CD4-positive, CD25-positive, alpha-beta regulatory T cell (primary cell): ENCODE data around the gene EMC8. TPM values are rescaled to one million over a fixed set of nuclear protein-coding genes. Genes with fewer than 3 reads are reported as not detected.

Source experiments
- ATAC-seq, 2 donors: fragments of 150-1000 bp; cut with Tn5 transposase; one replicate each; pipeline ENCODE4 v1.10.0; 2021; ENCODE audit warnings: low read depth in 2 of 2, moderate number of reproducible peaks in 2 of 2, moderate library complexity in 1 of 2
- DNase-seq, 3 donors: peaks; one replicate each; pipeline versions ENCODE4 v3.0.0 to v3.0.0-alpha.2; 2012 to 2022; ENCODE audit warnings: mixed read lengths in 1 of 3
- H3K27ac ChIP-seq: one replicate; pipeline ENCODE4 v1.7.0; 2013; ENCODE audit warnings: mild to moderate bottlenecking, low read length; ENCODE audit not compliant: insufficient read depth, poor library complexity, severe bottlenecking
- H3K27me3 ChIP-seq: one replicate; pipeline ENCODE4 v1.7.0; 2013; ENCODE audit warnings: low read length; ENCODE audit not compliant: control insufficient read depth, insufficient read depth
- H3K36me3 ChIP-seq: one replicate; pipeline ENCODE4 v1.7.0; 2013; ENCODE audit warnings: mild to moderate bottlenecking, low read length, moderate library complexity; ENCODE audit not compliant: control insufficient read depth, insufficient read depth
- H3K4me1 ChIP-seq: 2 replicates; pipeline ENCODE4 v1.7.0; 2013; ENCODE audit warnings: mild to moderate bottlenecking, low read length; ENCODE audit not compliant: insufficient read depth, control insufficient read depth, poor library complexity, severe bottlenecking
- H3K4me3 ChIP-seq: one replicate; pipeline ENCODE4 v1.7.0; 2013; ENCODE audit warnings: low read depth, mild to moderate bottlenecking, low read length, moderate library complexity
- H3K9me3 ChIP-seq, 2 experiments: 1 replicate in 1 of 2; 2 replicates in 1 of 2; pipeline ENCODE4 v1.7.0; 2013; ENCODE audit warnings: low read length in 2 of 2, mild to moderate bottlenecking in 1 of 2, moderate library complexity in 1 of 2; ENCODE audit not compliant: control insufficient read depth in 2 of 2
- H3K27ac Mint-ChIP-seq, 3 donors: one replicate each; pipeline ENCODE4 v1.8.0; 2020 to 2022; ENCODE audit warnings: mild to moderate bottlenecking in 3 of 3, mixed read lengths in 3 of 3, moderate library complexity in 2 of 3
- H3K27me3 Mint-ChIP-seq: one replicate; pipeline ENCODE4 v1.8.0; 2022; ENCODE audit warnings: mild to moderate bottlenecking, mixed read lengths
- H3K36me3 Mint-ChIP-seq: one replicate; pipeline ENCODE4 v1.8.0; 2020; ENCODE audit warnings: mixed read lengths
- H3K4me1 Mint-ChIP-seq, 4 donors: one replicate each; pipeline ENCODE4 v1.8.0; 2020 to 2022; ENCODE audit warnings: mixed read lengths in 4 of 4, mild to moderate bottlenecking in 1 of 4
- H3K4me3 Mint-ChIP-seq, 4 donors: one replicate each; pipeline ENCODE4 v1.8.0; 2020 to 2022; ENCODE audit warnings: mild to moderate bottlenecking in 4 of 4, mixed read lengths in 4 of 4, moderate library complexity in 3 of 4
- H3K9me3 Mint-ChIP-seq, 7 donors: one replicate each; pipeline ENCODE4 v1.8.0; 2020 to 2022; ENCODE audit warnings: mixed read lengths in 7 of 7, mild to moderate bottlenecking in 3 of 7, moderate library complexity in 2 of 7
- polyA plus RNA-seq, 4 donors: library from polyadenylated mRNA; unstranded; fragments of 300-500 nt; fragmentation: Illumina TruSeq; gene quantifications; one replicate each; pipeline ENCODE4 v1.2.3, GENCODE V29; 2021
- total RNA-seq: library from RNA; stranded (reverse); gene quantifications from one replicate; pipeline ENCODE4 v1.2.3, GENCODE V29; 2022

The EMC8 gene
- total and polyA plus RNA-seq, 5 donors from 2014 or later = 23.7 to 36.9 (median 28.8) TPM

DNA sequence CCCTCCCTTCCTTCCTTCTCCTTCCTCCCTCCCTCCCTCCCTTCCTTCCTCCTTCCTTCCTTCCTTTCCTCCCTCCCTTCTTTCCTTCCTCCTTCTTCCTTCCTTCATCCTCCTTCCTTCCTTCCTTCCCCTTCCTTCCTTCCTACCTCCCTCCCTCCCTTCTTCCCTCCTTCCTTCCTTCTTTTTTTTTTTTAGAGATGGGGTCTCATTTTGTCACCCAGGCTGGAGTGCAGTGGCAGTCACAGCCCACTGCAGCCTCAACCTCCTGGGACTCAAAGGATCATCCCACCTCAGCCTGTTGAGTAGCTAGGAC, 44.8 kb upstream of the EMC8 start:
- Histone ChIP-seq H3K4me1 (no peaks in the 10 kb centered on the region), H3K27ac (no peak overlapping the region), H3K4me3 (no peak overlapping the region), H3K27me3 (no peaks in the 10 kb centered on the region), H3K9me3 (no peaks in the 10 kb centered on the region), H3K36me3 (no peaks in the 10 kb centered on the region)
- no peaks in the 10 kb centered on the region for H3K4me1 Mint-ChIP-seq
- H3K27me3 Mint-ChIP-seq = peaks cover 16% of the 10 kb centered on the region
- DNase-seq (no peak), ATAC-seq (no peak)
- peaks cover 0 to 2% (median 0%) of the 10 kb centered on the region in 7 donors for H3K9me3 Mint-ChIP-seq
- H3K4me3 Mint-ChIP-seq = no peak overlapping the region
- no peaks in the 10 kb centered on the region for H3K36me3 Mint-ChIP-seq
- no peak overlapping the region for H3K27ac Mint-ChIP-seq

GRCh38 chr16:85843471-85844168, 44.3 kb upstream of the EMC8 start:
- H3K27ac Mint-ChIP-seq = no peak overlapping the region
- peaks cover 19% of the 10 kb centered on the region for H3K27me3 Mint-ChIP-seq
- Histone ChIP-seq H3K27me3 (no peaks in the 10 kb centered on the region), H3K4me1 (no peaks in the 10 kb centered on the region), H3K36me3 (no peaks in the 10 kb centered on the region), H3K4me3 (no peak overlapping the region), H3K27ac (no peak overlapping the region), H3K9me3 (no peaks in the 10 kb centered on the region)
- H3K36me3 Mint-ChIP-seq = no peaks in the 10 kb centered on the region
- peaks cover 0 to 2% (median 0%) of the 10 kb centered on the region in 7 donors for H3K9me3 Mint-ChIP-seq
- no peak for ATAC-seq
- no peak overlapping the region for H3K4me3 Mint-ChIP-seq
- no peak for DNase-seq
- no peaks in the 10 kb centered on the region for H3K4me1 Mint-ChIP-seq

- H3K4me3 Mint-ChIP-seq = no peak overlapping the region
- no peak overlapping the region for H3K27ac ChIP-seq
- H3K27ac Mint-ChIP-seq = no peak overlapping the region
- no peaks in the 10 kb centered on the region for H3K4me1 Mint-ChIP-seq
- peaks cover 22% of the 10 kb centered on the region for H3K27me3 Mint-ChIP-seq
- no peaks in the 10 kb centered on the region for H3K4me1 ChIP-seq
- no peaks in the 10 kb centered on the region for H3K36me3 Mint-ChIP-seq
- no peak for DNase-seq
- H3K27me3 ChIP-seq = no peaks in the 10 kb centered on the region
- no peaks in the 10 kb centered on the region for H3K36me3 ChIP-seq
- H3K9me3 ChIP-seq = no peaks in the 10 kb centered on the region
- H3K9me3 Mint-ChIP-seq = peaks cover 0 to 2% (median 0%) of the 10 kb centered on the region in 7 donors
- no peak overlapping the region for H3K4me3 ChIP-seq
- no peak for ATAC-seq
Measured at GRCh38 chr16:85842848-85843247, 43.5 kb upstream of the EMC8 start.

DNA sequence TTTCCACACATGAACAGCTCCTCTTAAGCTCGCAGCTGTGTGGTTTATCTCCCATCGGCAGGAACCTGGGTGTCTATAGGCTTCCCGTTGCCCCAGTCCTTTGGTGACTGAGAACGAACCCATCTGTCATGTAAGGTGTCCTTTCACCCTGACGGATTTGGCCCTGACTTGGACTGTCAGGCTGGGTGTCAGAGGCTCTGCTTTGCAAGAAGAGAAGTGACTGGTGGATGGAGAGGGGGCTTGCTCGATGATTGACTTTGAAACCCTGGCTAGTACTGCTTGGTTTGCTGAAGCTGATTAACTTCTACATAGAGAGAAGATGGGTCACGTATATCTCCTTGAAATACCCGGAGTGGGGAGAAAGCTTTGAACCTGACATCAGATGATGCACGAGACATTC, 43.1 kb upstream of the EMC8 start:
- Mint-ChIP-seq H3K4me1 (no peaks in the 10 kb centered on the region), H3K27me3 (peaks cover 26% of the 10 kb centered on the region), H3K36me3 (no peaks in the 10 kb centered on the region), H3K9me3 (peaks cover 0 to 2% (median 0%) of the 10 kb centered on the region in 7 donors), H3K4me3 (no peak overlapping the region), H3K27ac (no peak overlapping the region)
- Histone ChIP-seq H3K36me3 (no peaks in the 10 kb centered on the region), H3K27me3 (no peaks in the 10 kb centered on the region), H3K27ac (no peak overlapping the region), H3K4me3 (no peak overlapping the region), H3K4me1 (no peaks in the 10 kb centered on the region), H3K9me3 (no peaks in the 10 kb centered on the region)
- no peak for ATAC-seq
- no peak for DNase-seq

GRCh38 chr16:85840801-85841200, 41.5 kb upstream of the EMC8 start:
- H3K36me3 Mint-ChIP-seq = no peaks in the 10 kb centered on the region
- H3K4me3 ChIP-seq = no peak overlapping the region
- no peak for DNase-seq
- no peaks in the 10 kb centered on the region for H3K4me1 Mint-ChIP-seq
- no peak overlapping the region for H3K27ac ChIP-seq
- H3K4me1 ChIP-seq = no peaks in the 10 kb centered on the region
- H3K9me3 Mint-ChIP-seq = peaks cover 0 to 2% (median 0%) of the 10 kb centered on the region in 7 donors
- no peaks in the 10 kb centered on the region for H3K27me3 ChIP-seq
- H3K36me3 ChIP-seq = no peaks in the 10 kb centered on the region
- H3K27me3 Mint-ChIP-seq = peaks cover 19% of the 10 kb centered on the region
- ATAC-seq = no peak
- no peak overlapping the region for H3K4me3 Mint-ChIP-seq
- H3K27ac Mint-ChIP-seq = no peak overlapping the region
- H3K9me3 ChIP-seq = no peaks in the 10 kb centered on the region

DNA sequence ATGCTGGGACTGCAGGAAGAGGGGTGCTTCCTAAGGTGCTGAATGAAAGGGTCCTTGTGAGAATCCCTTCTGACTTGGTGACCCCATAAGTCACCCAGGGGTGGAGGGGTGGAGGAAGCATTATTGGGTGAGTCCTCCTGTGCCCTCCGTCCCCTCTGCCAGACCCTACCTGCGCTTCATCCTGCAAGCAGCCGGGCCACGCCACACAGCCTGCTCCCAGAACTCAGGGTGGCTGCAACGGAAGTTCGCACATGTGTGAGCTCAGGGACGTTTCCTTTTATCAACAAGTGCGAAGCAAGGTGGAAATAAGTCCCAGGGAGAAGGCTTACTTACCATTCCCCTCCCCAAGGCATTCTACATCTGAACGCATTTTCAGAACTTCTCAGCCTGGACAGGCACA, 41.1 kb upstream of the EMC8 start:
- ATAC-seq (no peak), DNase-seq (no peak)
- H3K9me3 ChIP-seq = no peaks in the 10 kb centered on the region
- H3K36me3 ChIP-seq = no peaks in the 10 kb centered on the region
- no peaks in the 10 kb centered on the region for H3K4me1 ChIP-seq
- Mint-ChIP-seq H3K27ac (no peak overlapping the region), H3K4me3 (no peak overlapping the region), H3K9me3 (peaks cover 0 to 2% (median 0%) of the 10 kb centered on the region in 7 donors), H3K4me1 (no peaks in the 10 kb centered on the region), H3K36me3 (no peaks in the 10 kb centered on the region), H3K27me3 (peaks cover 19% of the 10 kb centered on the region)
- H3K27me3 ChIP-seq = no peaks in the 10 kb centered on the region
- no peak overlapping the region for H3K27ac ChIP-seq
- no peak overlapping the region for H3K4me3 ChIP-seq

- H3K27ac ChIP-seq = no peak overlapping the region
- no peaks in the 10 kb centered on the region for H3K4me1 ChIP-seq
- H3K27me3 ChIP-seq = no peaks in the 10 kb centered on the region
- no peak overlapping the region for H3K4me3 ChIP-seq
- Mint-ChIP-seq H3K4me3 (no peak overlapping the region), H3K27me3 (peaks cover 15% of the 10 kb centered on the region), H3K9me3 (peaks cover 0 to 2% (median 0%) of the 10 kb centered on the region in 7 donors), H3K36me3 (no peaks in the 10 kb centered on the region), H3K27ac (no peak overlapping the region), H3K4me1 (no peaks in the 10 kb centered on the region)
- no peaks in the 10 kb centered on the region for H3K36me3 ChIP-seq
- no peaks in the 10 kb centered on the region for H3K9me3 ChIP-seq
- ATAC-seq (no peak), DNase-seq (no peak)
Measured at GRCh38 chr16:85839681-85840240, 40.4 kb upstream of the EMC8 start.
